Spleen (tissue), 7 donors: ENCODE measurements around the gene AGO3.

Source experiments
- POLR2A ChIP-seq, 3 donors: fragments of 450-650 bp; IDR thresholded peaks; one replicate each; pipeline ENCODE4 v1.5.1; 2017; ENCODE audit warnings: antibody characterized with exemption in 3 of 3, mild to moderate bottlenecking in 1 of 3
- POLR2AphosphoS5 ChIP-seq, 3 donors: sonication (generic); formaldehyde crosslinking; IDR thresholded peaks; one replicate each; pipeline ENCODE4 v1.5.1; 2017; ENCODE audit warnings: antibody characterized with exemption in 3 of 3
- TF ChIP-seq, protein P1 (sequence below), 11 experiments: fragments of 200-600 bp in 7 of 11; fragments of 450-650 bp in 4 of 11; sonication (generic) in 4 of 11; IDR thresholded peaks in 8 of 11; conservative IDR thresholded peaks in 3 of 11; 1 replicate in 7 of 11; 2 replicates in 4 of 11; pipeline versions ENCODE4 v1.4.0 to v1.8.0; 2016 to 2021; ENCODE audit warnings: antibody characterized with exemption in 11 of 11, inconsistent platforms in 4 of 11, mild to moderate bottlenecking in 1 of 11
- donor health status: DM: no; HTN: no; CAD: no; lungs with moderate emphysema.
- donor health status: DM: no; HTN: no; CAD: no.
- donor health status: DM: no; HTN: no; CAD: no.

GRCh38 chr1:35899941-35900340 lies 31.0 kb upstream of the AGO3 start:
- TF ChIP-seq, protein P1, sequence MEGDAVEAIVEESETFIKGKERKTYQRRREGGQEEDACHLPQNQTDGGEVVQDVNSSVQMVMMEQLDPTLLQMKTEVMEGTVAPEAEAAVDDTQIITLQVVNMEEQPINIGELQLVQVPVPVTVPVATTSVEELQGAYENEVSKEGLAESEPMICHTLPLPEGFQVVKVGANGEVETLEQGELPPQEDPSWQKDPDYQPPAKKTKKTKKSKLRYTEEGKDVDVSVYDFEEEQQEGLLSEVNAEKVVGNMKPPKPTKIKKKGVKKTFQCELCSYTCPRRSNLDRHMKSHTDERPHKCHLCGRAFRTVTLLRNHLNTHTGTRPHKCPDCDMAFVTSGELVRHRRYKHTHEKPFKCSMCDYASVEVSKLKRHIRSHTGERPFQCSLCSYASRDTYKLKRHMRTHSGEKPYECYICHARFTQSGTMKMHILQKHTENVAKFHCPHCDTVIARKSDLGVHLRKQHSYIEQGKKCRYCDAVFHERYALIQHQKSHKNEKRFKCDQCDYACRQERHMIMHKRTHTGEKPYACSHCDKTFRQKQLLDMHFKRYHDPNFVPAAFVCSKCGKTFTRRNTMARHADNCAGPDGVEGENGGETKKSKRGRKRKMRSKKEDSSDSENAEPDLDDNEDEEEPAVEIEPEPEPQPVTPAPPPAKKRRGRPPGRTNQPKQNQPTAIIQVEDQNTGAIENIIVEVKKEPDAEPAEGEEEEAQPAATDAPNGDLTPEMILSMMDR (IDR thresholded peaks at IDR 0.05 in 8 of 11, conservative IDR thresholded peaks at IDR 0.05 in 3 of 11) = no peak
- TF ChIP-seq POLR2AphosphoS5 (IDR thresholded peaks at IDR 0.05) = no peak
- TF ChIP-seq POLR2A (IDR thresholded peaks at IDR 0.05) = no peak
